ENCODE results near the gene GYG2. TPM values are rescaled to one million over a fixed set of nuclear protein-coding genes. Genes with fewer than 3 reads are reported as not detected.
A peak's percentile ranks its signal among the peaks of the same experiment; 100 is the strongest.
"Not testable (repeated sequence)": the region's sequence is repeated elsewhere in the genome, so short reads cannot be mapped to it uniquely, and the experiment has no call there.

GYG2 gene
- total and polyA plus RNA-seq, 2 experiments from 2014 or later: 41.4 to 44.3 TPM

DNA sequence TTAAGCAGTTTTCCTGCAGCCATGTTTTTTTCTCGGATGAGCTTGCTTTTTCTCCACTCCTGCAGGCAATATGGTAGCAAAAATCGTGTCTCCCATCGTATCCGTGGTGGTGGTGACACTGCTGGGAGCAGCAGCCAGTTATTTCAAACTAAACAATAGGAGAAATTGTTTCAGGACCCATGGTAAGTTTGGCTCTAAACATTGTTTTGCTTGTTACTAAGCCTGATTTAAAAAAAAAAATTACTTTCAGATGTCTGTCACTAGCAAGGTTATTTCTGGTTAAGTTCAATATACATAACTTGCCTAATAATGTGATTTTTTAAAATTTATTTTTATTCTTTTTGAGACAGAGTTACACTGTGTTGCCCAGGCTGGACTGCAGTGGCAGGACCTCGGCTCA is 17.5 kb upstream of the GYG2 start:
- no peak for TF ChIP-seq EZH2 (IDR thresholded peaks at IDR 0.05; ENCODE audit: borderline replicate concordance)
- no peak for TF ChIP-seq EZH2phosphoT487 (IDR thresholded peaks at IDR 0.05; ENCODE audit: low read depth, severe bottlenecking, unreplicated experiment)
- TF ChIP-seq, protein P1, sequence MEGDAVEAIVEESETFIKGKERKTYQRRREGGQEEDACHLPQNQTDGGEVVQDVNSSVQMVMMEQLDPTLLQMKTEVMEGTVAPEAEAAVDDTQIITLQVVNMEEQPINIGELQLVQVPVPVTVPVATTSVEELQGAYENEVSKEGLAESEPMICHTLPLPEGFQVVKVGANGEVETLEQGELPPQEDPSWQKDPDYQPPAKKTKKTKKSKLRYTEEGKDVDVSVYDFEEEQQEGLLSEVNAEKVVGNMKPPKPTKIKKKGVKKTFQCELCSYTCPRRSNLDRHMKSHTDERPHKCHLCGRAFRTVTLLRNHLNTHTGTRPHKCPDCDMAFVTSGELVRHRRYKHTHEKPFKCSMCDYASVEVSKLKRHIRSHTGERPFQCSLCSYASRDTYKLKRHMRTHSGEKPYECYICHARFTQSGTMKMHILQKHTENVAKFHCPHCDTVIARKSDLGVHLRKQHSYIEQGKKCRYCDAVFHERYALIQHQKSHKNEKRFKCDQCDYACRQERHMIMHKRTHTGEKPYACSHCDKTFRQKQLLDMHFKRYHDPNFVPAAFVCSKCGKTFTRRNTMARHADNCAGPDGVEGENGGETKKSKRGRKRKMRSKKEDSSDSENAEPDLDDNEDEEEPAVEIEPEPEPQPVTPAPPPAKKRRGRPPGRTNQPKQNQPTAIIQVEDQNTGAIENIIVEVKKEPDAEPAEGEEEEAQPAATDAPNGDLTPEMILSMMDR (IDR thresholded peaks at IDR 0.05; ENCODE audit: poor library complexity): no peak
- 80% methylated on average over 5 of the region's 5 CpGs for WGBS (ENCODE audit: low lambda C conversion rate, missing lambda C conversion rate)

DNA sequence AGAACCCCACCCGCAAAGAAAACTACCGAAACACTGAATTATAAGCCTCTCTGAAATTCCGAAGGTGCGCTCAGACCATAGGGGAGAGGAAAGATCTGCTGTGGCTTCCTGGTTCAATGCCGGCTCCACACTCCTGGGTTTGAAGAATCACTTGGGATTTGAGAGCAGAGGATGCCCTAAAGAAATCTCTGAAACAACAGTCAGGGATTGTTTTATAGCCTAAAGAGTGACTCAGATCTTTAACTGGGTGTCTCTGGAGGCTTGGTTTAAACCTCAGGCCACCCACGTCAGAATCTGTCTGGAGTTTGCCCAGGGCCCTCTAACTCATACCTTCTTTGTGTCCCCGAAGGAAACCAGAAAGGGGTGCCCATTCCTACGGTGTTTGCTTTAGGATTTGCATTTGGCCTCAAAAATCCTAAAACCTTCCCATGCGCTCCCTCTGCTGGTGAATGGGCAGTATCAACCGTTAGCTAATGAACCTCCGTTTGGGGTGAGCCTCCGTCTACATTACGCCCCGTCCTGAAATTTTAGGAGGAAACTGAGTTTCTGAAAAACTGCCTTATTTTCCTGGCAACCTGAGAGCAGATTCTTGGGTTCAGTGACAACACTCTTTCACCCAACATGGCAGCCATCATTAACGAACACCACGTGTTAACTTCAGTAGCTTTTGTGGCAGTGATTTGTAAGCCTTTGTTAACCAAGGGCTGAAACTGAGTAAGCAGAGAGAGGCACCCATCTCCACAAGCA is 16.4 kb upstream of the GYG2 start:
- not testable (repeated sequence) for H3K27me3 ChIP-seq; H4K20me1 ChIP-seq (ENCODE audit: insufficient read depth, poor library complexity, severe bottlenecking); H3K9me3 ChIP-seq (ENCODE audit: low read depth); H3K79me2 ChIP-seq; H3K4me1 ChIP-seq (ENCODE audit: insufficient read depth); H3K9me2 ChIP-seq (replicated peaks; ENCODE audit: insufficient read depth); H3K4me3 ChIP-seq; H3K36me3 ChIP-seq (replicated peaks; ENCODE audit: insufficient read depth, low read depth)
- Histone ChIP-seq H2AFZ (peak overlapping the region; percentile 82), H3K4me2 (peak overlapping the region; percentile 74), H3K27ac (peak overlapping the region; percentile 87)
- DNase-seq (ENCODE audit: low spot score): peak; percentile 72
- 19% methylated on average over 14 of the region's 16 CpGs for WGBS (ENCODE audit: low lambda C conversion rate, missing lambda C conversion rate)
- TF ChIP-seq, protein P1 (IDR thresholded peaks at IDR 0.05; ENCODE audit: poor library complexity): peak; percentile 80

More for the DNA sequence above, 17.5 kb upstream of the GYG2 start:
- no peak for DNase-seq (ENCODE audit: low spot score)
- no peaks in the 10 kb centered on the region for H3K27me3 ChIP-seq
- no peaks in the 10 kb centered on the region for H4K20me1 ChIP-seq (ENCODE audit: insufficient read depth, poor library complexity, severe bottlenecking)
- H3K4me2 ChIP-seq: no peak overlapping the region
- no peak overlapping the region for H3K4me3 ChIP-seq
- no peaks in the 10 kb centered on the region for H3K36me3 ChIP-seq (replicated peaks; ENCODE audit: insufficient read depth, low read depth)
- H3K4me1 ChIP-seq (ENCODE audit: insufficient read depth): peaks cover 7% of the 10 kb centered on the region
- H2AFZ ChIP-seq: no peak overlapping the region
- H3K79me2 ChIP-seq: no peaks in the 10 kb centered on the region
- no peaks in the 10 kb centered on the region for H3K9me3 ChIP-seq (ENCODE audit: low read depth)
- peak overlapping the region; percentile 87 for H3K27ac ChIP-seq
- no peaks in the 10 kb centered on the region for H3K9me2 ChIP-seq (replicated peaks; ENCODE audit: insufficient read depth)

DNA sequence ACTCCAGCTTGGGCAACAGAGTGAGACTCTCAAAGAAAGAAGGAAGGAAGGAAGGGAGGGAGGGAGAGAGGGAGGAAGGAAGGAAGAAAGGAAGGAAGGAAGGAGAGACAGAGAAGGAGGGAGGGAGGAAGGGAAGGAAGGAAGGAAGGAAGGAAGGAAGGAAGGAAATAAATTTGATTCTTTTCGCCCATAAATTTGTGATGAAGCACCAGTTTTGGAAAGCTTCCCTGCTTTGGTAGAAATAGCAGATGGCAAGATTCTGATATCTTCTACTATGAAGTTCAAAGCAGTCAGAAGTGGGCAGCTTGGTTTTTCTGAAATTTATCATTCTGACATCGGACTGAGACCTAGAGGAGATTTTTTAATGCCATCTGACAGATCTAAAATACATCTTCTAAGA is 11.7 kb upstream of the GYG2 start:
- DNase-seq (ENCODE audit: low spot score): no peak
- no peak overlapping the region for H3K4me3 ChIP-seq
- no peaks in the 10 kb centered on the region for H3K9me3 ChIP-seq (ENCODE audit: low read depth)
- H3K36me3 ChIP-seq (replicated peaks; ENCODE audit: insufficient read depth, low read depth): no peaks in the 10 kb centered on the region
- H4K20me1 ChIP-seq (ENCODE audit: insufficient read depth, poor library complexity, severe bottlenecking): no peaks in the 10 kb centered on the region
- no peak overlapping the region for H3K27ac ChIP-seq
- H2AFZ ChIP-seq: no peak overlapping the region
- peaks cover 1% of the 10 kb centered on the region for H3K4me1 ChIP-seq (ENCODE audit: insufficient read depth)
- no peaks in the 10 kb centered on the region for H3K27me3 ChIP-seq
- H3K4me2 ChIP-seq: no peak overlapping the region
- TF ChIP-seq EZH2 (IDR thresholded peaks at IDR 0.05; ENCODE audit: borderline replicate concordance) (no peak), EZH2phosphoT487 (IDR thresholded peaks at IDR 0.05; ENCODE audit: low read depth, severe bottlenecking, unreplicated experiment) (no peak)
- TF ChIP-seq, protein P1 (IDR thresholded peaks at IDR 0.05; ENCODE audit: poor library complexity): no peak
- WGBS (ENCODE audit: low lambda C conversion rate, missing lambda C conversion rate): 88% methylated on average over 2 of the region's 2 CpGs
- no peaks in the 10 kb centered on the region for H3K9me2 ChIP-seq (replicated peaks; ENCODE audit: insufficient read depth)
- H3K79me2 ChIP-seq: no peaks in the 10 kb centered on the region

Data from hepatocyte (in vitro differentiated cells).